Measurements from ENCODE around the gene TC2N. TPM values are rescaled to one million over a fixed set of nuclear protein-coding genes. Genes with fewer than 3 reads are reported as not detected.

TC2N gene
- total RNA-seq, 1 experiment from 2014 or later = 30.6 TPM

DNA sequence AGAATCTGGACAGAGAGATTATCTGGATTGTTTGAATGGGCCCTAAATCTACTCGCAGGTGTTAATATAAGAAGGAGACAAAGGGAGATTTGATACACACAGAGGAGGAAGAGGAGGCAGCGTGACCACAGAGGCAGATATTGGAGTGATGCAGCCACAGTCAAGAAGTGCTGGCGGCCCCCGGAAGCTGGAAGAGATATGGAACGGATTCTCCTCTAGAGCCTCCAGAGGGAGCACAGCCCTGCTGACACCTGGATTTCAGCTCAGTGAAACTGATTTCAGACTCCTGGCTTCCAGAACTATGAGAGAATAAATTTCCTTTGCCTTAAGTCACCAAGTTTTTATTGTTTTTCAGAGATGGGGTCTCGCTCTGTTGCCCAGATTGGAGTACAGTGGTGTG lies 9.2 kb upstream of the TC2N start:
- intact Hi-C loops (cut with micrococcal nuclease; ENCODE audit: unreplicated experiment) = no loop called here
- Mint-ChIP-seq H3K27me3 (ENCODE audit: insufficient read depth, unreplicated experiment) (no peaks in the 10 kb centered on the region), H3K9me3 (ENCODE audit: unreplicated experiment) (no peaks in the 10 kb centered on the region), H3K4me1 (ENCODE audit: low read depth, unreplicated experiment) (peaks cover 15% of the 10 kb centered on the region), H3K36me3 (ENCODE audit: insufficient read depth, unreplicated experiment) (no peaks in the 10 kb centered on the region), H3K4me3 (ENCODE audit: unreplicated experiment) (no peak overlapping the region), H3K27ac (ENCODE audit: unreplicated experiment) (no peak overlapping the region)
- ChIA-PET CTCF (interaction anchor here (0.6 to 1.4 kb wide), 2 partner anchors 120 to 312 kb away, joined by 3 to 6 read pairs; no protein-coding TSS in a partner anchor), POLR2A (no interaction called here)
- TF ChIP-seq, protein P1, sequence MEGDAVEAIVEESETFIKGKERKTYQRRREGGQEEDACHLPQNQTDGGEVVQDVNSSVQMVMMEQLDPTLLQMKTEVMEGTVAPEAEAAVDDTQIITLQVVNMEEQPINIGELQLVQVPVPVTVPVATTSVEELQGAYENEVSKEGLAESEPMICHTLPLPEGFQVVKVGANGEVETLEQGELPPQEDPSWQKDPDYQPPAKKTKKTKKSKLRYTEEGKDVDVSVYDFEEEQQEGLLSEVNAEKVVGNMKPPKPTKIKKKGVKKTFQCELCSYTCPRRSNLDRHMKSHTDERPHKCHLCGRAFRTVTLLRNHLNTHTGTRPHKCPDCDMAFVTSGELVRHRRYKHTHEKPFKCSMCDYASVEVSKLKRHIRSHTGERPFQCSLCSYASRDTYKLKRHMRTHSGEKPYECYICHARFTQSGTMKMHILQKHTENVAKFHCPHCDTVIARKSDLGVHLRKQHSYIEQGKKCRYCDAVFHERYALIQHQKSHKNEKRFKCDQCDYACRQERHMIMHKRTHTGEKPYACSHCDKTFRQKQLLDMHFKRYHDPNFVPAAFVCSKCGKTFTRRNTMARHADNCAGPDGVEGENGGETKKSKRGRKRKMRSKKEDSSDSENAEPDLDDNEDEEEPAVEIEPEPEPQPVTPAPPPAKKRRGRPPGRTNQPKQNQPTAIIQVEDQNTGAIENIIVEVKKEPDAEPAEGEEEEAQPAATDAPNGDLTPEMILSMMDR (IDR thresholded peaks at IDR 0.05; ENCODE audit: insufficient read depth in 1 of 2, low read depth in 1 of 2, low read length in 1 of 2, severe bottlenecking in 1 of 2, unreplicated experiment in 1 of 2) = no peak
- Histone ChIP-seq H3K27me3 (replicated peaks; ENCODE audit: control insufficient read depth, insufficient read depth, low read length) (no peaks in the 10 kb centered on the region), H3K9me3 (no peaks in the 10 kb centered on the region), H3K4me1 (peaks cover 15% of the 10 kb centered on the region), H3K4me3 (ENCODE audit: low read depth, low read length) (no peak overlapping the region), H3K36me3 (ENCODE audit: control insufficient read depth, insufficient read depth, low read length) (no peaks in the 10 kb centered on the region)
- no peak for DNase-seq
- no TSS peak for BruUV-seq (replicated peaks)

DNA sequence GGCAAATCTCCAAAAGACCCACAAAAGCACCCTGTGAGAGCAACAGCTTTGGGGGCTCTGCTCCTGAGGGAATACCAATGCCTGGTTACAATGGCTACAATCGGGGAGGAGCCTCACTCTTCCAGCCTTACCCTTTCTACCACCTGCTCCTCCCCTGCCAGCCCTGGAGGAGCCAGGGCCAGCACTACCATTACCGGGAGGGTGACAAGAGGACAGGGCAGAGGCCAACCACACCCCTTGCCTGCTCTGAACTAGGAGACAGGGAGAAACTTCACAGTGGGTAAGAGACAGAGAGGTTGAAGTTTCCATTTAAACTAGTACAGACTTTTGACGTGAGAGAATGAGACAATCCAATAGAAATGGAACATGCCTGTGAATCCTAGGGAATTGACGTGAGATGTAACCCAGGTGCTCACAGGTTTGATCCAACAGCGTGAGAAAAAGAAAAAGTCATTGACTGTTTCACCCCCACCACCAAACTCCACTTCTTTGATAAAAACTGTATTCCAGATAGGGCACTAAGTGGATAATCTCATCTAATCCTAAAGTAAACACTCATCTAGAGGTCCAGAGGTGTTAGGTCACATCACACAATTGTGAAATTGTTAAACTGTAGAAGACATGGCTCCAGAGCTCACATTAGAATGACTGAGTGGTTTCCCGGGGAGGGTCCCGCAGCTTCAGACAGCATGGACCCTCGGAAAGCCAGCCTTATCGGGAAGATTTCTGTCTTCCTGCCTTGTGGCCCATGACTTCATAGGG lies 8.4 kb upstream of the TC2N start:
- ChIA-PET CTCF (interaction anchor here (0.7 to 1.4 kb wide), 2 partner anchors 74 to 121 kb away, joined by 3 to 6 read pairs; no protein-coding TSS in a partner anchor), POLR2A (no interaction called here)
- peak in 1 of 2 experiments; percentile 12 for DNase-seq
- BruUV-seq (replicated peaks) = no TSS peak
- no peaks in the 10 kb centered on the region for H3K27me3 ChIP-seq (replicated peaks; ENCODE audit: control insufficient read depth, insufficient read depth, low read length)
- intact Hi-C loops (cut with micrococcal nuclease; ENCODE audit: unreplicated experiment) = no loop called here
- no peak overlapping the region for H3K27ac Mint-ChIP-seq (ENCODE audit: unreplicated experiment)
- H3K4me3 ChIP-seq (ENCODE audit: low read depth, low read length) = no peak overlapping the region
- no peaks in the 10 kb centered on the region for H3K9me3 ChIP-seq
- TF ChIP-seq, protein P1 (IDR thresholded peaks at IDR 0.05; ENCODE audit: insufficient read depth in 1 of 2, low read depth in 1 of 2, low read length in 1 of 2, severe bottlenecking in 1 of 2, unreplicated experiment in 1 of 2) = no peak
- H3K36me3 ChIP-seq (ENCODE audit: control insufficient read depth, insufficient read depth, low read length) = no peaks in the 10 kb centered on the region
- no peaks in the 10 kb centered on the region for H3K9me3 Mint-ChIP-seq (ENCODE audit: unreplicated experiment)
- H3K27me3 Mint-ChIP-seq (ENCODE audit: insufficient read depth, unreplicated experiment) = no peaks in the 10 kb centered on the region
- H3K36me3 Mint-ChIP-seq (ENCODE audit: insufficient read depth, unreplicated experiment) = no peaks in the 10 kb centered on the region
- H3K4me1 Mint-ChIP-seq (ENCODE audit: low read depth, unreplicated experiment) = peaks cover 15% of the 10 kb centered on the region
- H3K4me1 ChIP-seq = peaks cover 15% of the 10 kb centered on the region
- H3K4me3 Mint-ChIP-seq (ENCODE audit: unreplicated experiment) = peak overlapping the region; percentile 32

DNA sequence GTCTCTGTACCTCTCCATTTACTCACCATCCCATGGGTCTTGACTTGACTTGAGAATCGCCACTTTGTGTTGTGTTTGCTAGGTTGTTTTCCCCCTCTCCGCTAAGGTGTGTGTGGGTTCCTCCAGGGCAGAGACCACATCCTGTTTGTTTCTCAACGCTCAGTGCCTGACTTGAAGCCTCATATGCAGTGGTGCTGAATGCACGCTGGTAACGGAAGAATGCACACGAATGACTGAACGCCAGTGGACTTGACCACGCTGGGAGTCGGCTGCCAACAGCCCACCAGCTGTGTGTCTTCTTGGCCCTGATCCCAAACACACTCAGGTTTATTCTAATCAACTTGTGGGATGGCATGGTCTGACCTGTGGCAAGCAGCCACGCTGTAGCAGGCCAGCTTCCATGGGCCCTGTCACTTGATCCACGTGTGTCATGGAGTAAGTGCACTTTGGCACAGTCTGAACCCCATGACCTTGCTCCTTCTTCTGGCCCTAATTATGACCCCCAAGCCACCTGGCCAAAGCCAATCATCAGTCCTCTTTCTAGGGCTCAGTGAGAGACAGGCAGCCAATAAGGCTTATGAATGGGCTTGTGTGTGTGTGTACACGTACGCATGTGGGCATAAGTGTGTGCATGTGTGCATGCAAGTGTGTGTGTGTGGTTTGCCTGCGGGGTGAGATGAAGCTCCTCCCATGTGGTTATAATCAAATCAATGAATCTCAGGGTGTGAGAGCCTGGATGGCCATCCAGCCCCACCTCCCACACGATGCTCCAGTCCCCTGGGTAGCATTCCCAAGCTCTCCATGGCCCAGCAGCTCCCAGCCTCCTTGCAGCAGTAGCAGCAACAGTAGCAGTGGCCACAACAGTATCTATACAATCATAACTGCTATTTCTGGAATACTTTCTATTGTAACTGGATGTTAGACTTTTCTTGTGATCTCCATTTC lies 6.4 kb upstream of the TC2N start:
- no peak overlapping the region for H3K27ac Mint-ChIP-seq (ENCODE audit: unreplicated experiment)
- no peaks in the 10 kb centered on the region for H3K36me3 Mint-ChIP-seq (ENCODE audit: insufficient read depth, unreplicated experiment)
- intact Hi-C loops (cut with micrococcal nuclease; ENCODE audit: unreplicated experiment) = no loop called here
- H3K4me1 ChIP-seq = peaks cover 22% of the 10 kb centered on the region
- no peaks in the 10 kb centered on the region for H3K27me3 Mint-ChIP-seq (ENCODE audit: insufficient read depth, unreplicated experiment)
- no peaks in the 10 kb centered on the region for H3K9me3 Mint-ChIP-seq (ENCODE audit: unreplicated experiment)
- no peaks in the 10 kb centered on the region for H3K9me3 ChIP-seq
- POLR2A ChIA-PET = no interaction called here
- TF ChIP-seq, protein P1 (IDR thresholded peaks at IDR 0.05; ENCODE audit: insufficient read depth in 1 of 2, low read depth in 1 of 2, low read length in 1 of 2, severe bottlenecking in 1 of 2, unreplicated experiment in 1 of 2) = no peak
- no peak for DNase-seq
- H3K36me3 ChIP-seq (ENCODE audit: control insufficient read depth, insufficient read depth, low read length) = no peaks in the 10 kb centered on the region
- no peak overlapping the region for H3K4me3 Mint-ChIP-seq (ENCODE audit: unreplicated experiment)
- H3K4me1 Mint-ChIP-seq (ENCODE audit: low read depth, unreplicated experiment) = peaks cover 30% of the 10 kb centered on the region
- no TSS peak for BruUV-seq (replicated peaks)
- H3K4me3 ChIP-seq (ENCODE audit: low read depth, low read length) = no peak overlapping the region
- no peaks in the 10 kb centered on the region for H3K27me3 ChIP-seq (replicated peaks; ENCODE audit: control insufficient read depth, insufficient read depth, low read length)
- CTCF ChIA-PET = interaction anchor here (0.5 kb wide), 1 partner anchor 38 kb away, joined by 3 read pairs; no protein-coding TSS in a partner anchor

Measured in Caco-2 (cell line).